Stimulated activated CD4-positive, alpha-beta T cell treated with anti-CD3 and anti-CD28 coated beads, Interleukin-1b, Interleukin-23, amount 100 ng/mL, for 1 hour (primary cell): Measurements from ENCODE around the gene CXCR6.
"Not testable (repeated sequence)": the region's sequence is repeated elsewhere in the genome, so short reads cannot be mapped to it uniquely, and the experiment has no call there.

ENCODE experiments used
- DNase-seq, 2 donors: peaks; one replicate each; pipeline ENCODE4 v3.0.0-alpha.2; 2020; ENCODE audit warnings: low read depth in 2 of 2

CXCR6 gene

GRCh38 chr3:45988362-45988761, 45.1 kb downstream of the CXCR6 start:
- no peak for DNase-seq

- DNase-seq: no peak
These were observed 45.5 kb downstream of the CXCR6 start for GRCh38 chr3:45988804-45989203.

- DNase-seq: no peak
These were observed 46.9 kb downstream of the CXCR6 start for GRCh38 chr3:45990181-45990580.

- DNase-seq: no peak
These were observed 48.1 kb downstream of the CXCR6 start for GRCh38 chr3:45991341-45991740.

GRCh38 chr3:45992133-45992729, 49.0 kb downstream of the CXCR6 start:
- no peak for DNase-seq

GRCh38 chr3:45992821-45993221, 49.6 kb downstream of the CXCR6 start:
- no peak for DNase-seq

GRCh38 chr3:45993421-45994027, 50.3 kb downstream of the CXCR6 start:
- no peak for DNase-seq

- no peak for DNase-seq
These were observed 51.4 kb downstream of the CXCR6 start for GRCh38 chr3:45994419-45995235.

GRCh38 chr3:45995236-45996192, 52.2 kb downstream of the CXCR6 start, which contains the start of gene FYCO1:
Gene FYCO1 (minus strand): TSS chr3:45995824. CDS start chr3:45984910, 10,914 bp downstream.
- DNase-seq: peak; percentile 66 to 80

- not testable (repeated sequence) for DNase-seq
These were observed 54.2 kb downstream of the CXCR6 start for GRCh38 chr3:45997499-45997898.

GRCh38 chr3:45997942-45998341, 54.7 kb downstream of the CXCR6 start:
- DNase-seq: no peak
